ENCODE results near the gene CENPO. TPM values are rescaled to one million over a fixed set of nuclear protein-coding genes. Genes with fewer than 3 reads are reported as not detected.
"Not testable (repeated sequence)": the region's sequence is repeated elsewhere in the genome, so short reads cannot be mapped to it uniquely, and the experiment has no call there.

Gene CENPO
- total RNA-seq, 2 experiments from 2014 or later, result 3.4 to 3.5 TPM

GRCh38 chr2:24834733-24835395 lies 41.6 kb downstream of the CENPO start:
- CTCF ChIA-PET, result no interaction called here
- intact Hi-C loops (cut with DNase I, micrococcal nuclease), result no loop called here

GRCh38 chr2:24835411-24835810 lies 42.2 kb downstream of the CENPO start:
- ATAC-seq (ENCODE audit: poor library complexity); intact Hi-C loops (cut with DNase I, micrococcal nuclease); H3K27me3 ChIP-seq (ENCODE audit: control insufficient read depth in 1 of 2, insufficient read depth in 2 of 2, low read length in 2 of 2); H3K27me3 Mint-ChIP-seq; H3K9me3 Mint-ChIP-seq; CTCF ChIA-PET; POLR2A ChIA-PET; H3K4me3 ChIP-seq (ENCODE audit: low read length); H3K27ac Mint-ChIP-seq; H3K27ac ChIP-seq (ENCODE audit: low read depth in 1 of 2, low read length in 2 of 2); H3K9me3 ChIP-seq (ENCODE audit: control insufficient read depth in 1 of 2, insufficient read depth in 1 of 2, low read length in 2 of 2); H3K4me1 ChIP-seq (ENCODE audit: insufficient read depth, low read length); H3K4me1 Mint-ChIP-seq (ENCODE audit: low read depth); DNase-seq; H3K4me3 Mint-ChIP-seq: not testable (repeated sequence)
- peaks cover 21% of the 10 kb centered on the region for H3K36me3 Mint-ChIP-seq (ENCODE audit: low read depth)
- H3K36me3 ChIP-seq (ENCODE audit: insufficient read depth, low read length), result peaks cover 31% of the 10 kb centered on the region

More at GRCh38 chr2:24834733-24835395, 41.6 kb downstream of the CENPO start:
- no peak for DNase-seq
- Histone ChIP-seq H3K4me3 (ENCODE audit: low read length) (no peak overlapping the region), H3K27me3 (ENCODE audit: control insufficient read depth in 1 of 2, insufficient read depth in 2 of 2, low read length in 2 of 2) (no peaks in the 10 kb centered on the region), H3K27ac (ENCODE audit: low read depth in 1 of 2, low read length in 2 of 2) (no peak overlapping the region), H3K4me1 (ENCODE audit: insufficient read depth, low read length) (no peaks in the 10 kb centered on the region), H3K36me3 (ENCODE audit: insufficient read depth, low read length) (peaks cover 30% of the 10 kb centered on the region), H3K9me3 (ENCODE audit: control insufficient read depth in 1 of 2, insufficient read depth in 1 of 2, low read length in 2 of 2) (no peaks in the 10 kb centered on the region)
- Mint-ChIP-seq H3K27ac (no peak overlapping the region), H3K4me1 (ENCODE audit: low read depth) (no peaks in the 10 kb centered on the region), H3K9me3 (no peaks in the 10 kb centered on the region), H3K36me3 (ENCODE audit: low read depth) (peaks cover 21% of the 10 kb centered on the region), H3K4me3 (no peak overlapping the region), H3K27me3 (no peaks in the 10 kb centered on the region)
- ATAC-seq (ENCODE audit: poor library complexity), result no peak
- POLR2A ChIA-PET, result no interaction called here
- no peak for TF ChIP-seq CTCF (IDR thresholded peaks at IDR 0.05)

- Mint-ChIP-seq H3K27me3 (no peaks in the 10 kb centered on the region), H3K36me3 (ENCODE audit: low read depth) (peaks cover 25% of the 10 kb centered on the region), H3K4me3 (no peak overlapping the region), H3K27ac (no peak overlapping the region), H3K4me1 (ENCODE audit: low read depth) (no peaks in the 10 kb centered on the region), H3K9me3 (no peaks in the 10 kb centered on the region)
- H3K4me1 ChIP-seq (ENCODE audit: insufficient read depth, low read length), result no peaks in the 10 kb centered on the region
- intact Hi-C loops (cut with DNase I, micrococcal nuclease), result no loop called here
- H3K9me3 ChIP-seq (ENCODE audit: control insufficient read depth in 1 of 2, insufficient read depth in 1 of 2, low read length in 2 of 2), result no peaks in the 10 kb centered on the region
- no peaks in the 10 kb centered on the region for H3K27me3 ChIP-seq (ENCODE audit: control insufficient read depth in 1 of 2, insufficient read depth in 2 of 2, low read length in 2 of 2)
- TF ChIP-seq CTCF (IDR thresholded peaks at IDR 0.05), result no peak
- DNase-seq, result no peak
- CTCF ChIA-PET, result no interaction called here
- ATAC-seq (ENCODE audit: poor library complexity), result no peak
- POLR2A ChIA-PET, result no interaction called here
- no peak overlapping the region for H3K27ac ChIP-seq (ENCODE audit: low read depth in 1 of 2, low read length in 2 of 2)
- H3K4me3 ChIP-seq (ENCODE audit: low read length), result no peak overlapping the region
- H3K36me3 ChIP-seq (ENCODE audit: insufficient read depth, low read length), result peaks cover 36% of the 10 kb centered on the region
Measured at GRCh38 chr2:24836206-24836605, 43.0 kb downstream of the CENPO start.

- no peaks in the 10 kb centered on the region for H3K27me3 Mint-ChIP-seq
- CTCF ChIA-PET, result interaction anchor here (1.2 kb wide), 1 partner anchor 9 kb away, joined by 3 read pairs; no protein-coding TSS in a partner anchor
- peaks cover 25% of the 10 kb centered on the region for H3K36me3 Mint-ChIP-seq (ENCODE audit: low read depth)
- intact Hi-C loops (cut with DNase I, micrococcal nuclease), result no loop called here
- H3K4me1 ChIP-seq (ENCODE audit: insufficient read depth, low read length), result no peaks in the 10 kb centered on the region
- no peak overlapping the region for H3K4me3 Mint-ChIP-seq
- TF ChIP-seq CTCF (IDR thresholded peaks at IDR 0.05), result no peak
- no peaks in the 10 kb centered on the region for H3K4me1 Mint-ChIP-seq (ENCODE audit: low read depth)
- H3K27ac Mint-ChIP-seq, result no peak overlapping the region
- H3K4me3 ChIP-seq (ENCODE audit: low read length), result no peak overlapping the region
- H3K36me3 ChIP-seq (ENCODE audit: insufficient read depth, low read length), result peaks cover 37% of the 10 kb centered on the region
- H3K27ac ChIP-seq (ENCODE audit: low read depth in 1 of 2, low read length in 2 of 2), result no peak overlapping the region
- DNase-seq (no peak), ATAC-seq (ENCODE audit: poor library complexity) (no peak)
- no peaks in the 10 kb centered on the region for H3K9me3 ChIP-seq (ENCODE audit: control insufficient read depth in 1 of 2, insufficient read depth in 1 of 2, low read length in 2 of 2)
- no peaks in the 10 kb centered on the region for H3K27me3 ChIP-seq (ENCODE audit: control insufficient read depth in 1 of 2, insufficient read depth in 2 of 2, low read length in 2 of 2)
- no peaks in the 10 kb centered on the region for H3K9me3 Mint-ChIP-seq
- POLR2A ChIA-PET, result no interaction called here
Measured at GRCh38 chr2:24836706-24837105, 43.5 kb downstream of the CENPO start.

All from CD4-positive, alpha-beta T cell (primary cell).